ENCODE data around the gene ETS2. TPM values are rescaled to one million over a fixed set of nuclear protein-coding genes. Genes with fewer than 3 reads are reported as not detected.

The ETS2 gene
- total and polyA plus RNA-seq, 2 of the 4 experiments (the other 2 are of a cell fraction): 21.3 to 21.7 TPM

DNA sequence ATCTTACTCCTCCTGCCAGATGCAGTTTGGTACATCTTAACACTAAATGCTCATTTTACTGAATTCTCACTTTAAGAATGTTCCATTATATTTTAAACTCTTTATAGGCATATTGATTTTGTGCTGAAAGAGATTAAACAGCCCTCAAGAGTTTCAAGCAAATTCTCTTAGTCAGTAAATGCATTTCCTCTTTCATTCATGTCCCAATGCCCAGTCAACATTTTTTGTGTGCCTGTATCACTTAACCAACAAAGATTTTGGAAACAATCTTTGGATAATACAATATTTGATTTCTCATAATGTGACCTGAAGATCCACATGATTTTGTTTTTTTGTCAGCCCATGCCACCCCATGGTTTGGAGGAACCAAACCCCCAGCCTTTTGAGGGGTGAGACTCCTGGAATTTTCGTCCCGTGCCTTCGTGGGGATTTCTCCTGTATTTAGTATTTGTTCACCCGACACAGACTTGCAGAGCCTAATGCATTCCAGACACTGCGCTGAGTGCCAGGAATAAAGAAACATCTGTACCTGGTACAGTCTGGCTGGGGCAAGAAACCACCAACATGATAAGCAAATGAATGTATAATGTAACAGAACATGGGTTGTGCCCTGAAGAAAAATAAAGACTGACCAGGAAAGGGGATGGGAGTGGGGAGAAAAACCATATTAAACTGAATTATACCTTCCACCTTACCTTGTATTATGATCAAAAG is 47.1 kb upstream of the ETS2 start:
- Histone ChIP-seq H3K4ac (ENCODE audit: low read depth, low read length) (peak overlapping the region; percentile 88), H4K5ac (ENCODE audit: low read depth, low read length) (peak overlapping the region; percentile 76; the same call in 1 of the 2 replicates), H2AK5ac (ENCODE audit: low read depth, low read length) (peak overlapping the region; percentile 98), H3K27ac (ENCODE audit: insufficient read depth, low read length) (0 out of 2 replicates have a peak overlapping the region, but pooled peaks have one; percentile 4), H3K4me3 (ENCODE audit: insufficient read depth, low read depth, low read length) (no peak overlapping the region), H3K27me3 (ENCODE audit: control insufficient read depth, insufficient read depth, low read length) (no peaks in the 10 kb centered on the region), H3K23ac (ENCODE audit: low read depth, low read length) (peak overlapping the region; percentile 50; the same call in 1 of the 2 replicates), H3K18ac (ENCODE audit: low read depth, low read length) (peak overlapping the region; percentile 92; the same call in 1 of the 2 replicates), H3K36me3 (ENCODE audit: control insufficient read depth, insufficient read depth, low read length) (no peaks in the 10 kb centered on the region), H3K14ac (replicated peaks; ENCODE audit: low read depth, low read length) (peak overlapping the region; percentile 58), H4K91ac (ENCODE audit: insufficient read depth, low read depth, low read length) (peak overlapping the region; percentile 91), H2BK5ac (ENCODE audit: low read depth, low read length, poor library complexity, severe bottlenecking) (peak overlapping the region; percentile 76), H3K9ac (ENCODE audit: low read depth, low read length) (no peak overlapping the region), H4K8ac (ENCODE audit: low read depth in 2 of 2, low read length in 2 of 2) (peak overlapping the region; percentile 78 to 88), H3K79me1 (ENCODE audit: low read depth in 1 of 2, low read length in 2 of 2) (peaks cover 0 to 8% of the 10 kb centered on the region in 2 experiments; a peak in 1 of 4 replicates), H3K9me3 (ENCODE audit: control insufficient read depth, insufficient read depth, low read length) (no peaks in the 10 kb centered on the region), H2BK15ac (ENCODE audit: low read depth, low read length) (peak overlapping the region; percentile 97; the same call in 2 of the 3 replicates), H3K4me2 (ENCODE audit: low read depth, low read length) (no peak overlapping the region), H2BK120ac (ENCODE audit: low read depth, low read length) (peak overlapping the region; percentile 97), H3K56ac (ENCODE audit: extremely low read depth, insufficient read depth, low read length) (0 out of 2 replicates have a peak overlapping the region, but pooled peaks have one; percentile 27), H2AFZ (replicated peaks; ENCODE audit: low read length, poor library complexity) (peak overlapping the region; percentile 9), H2BK20ac (ENCODE audit: low read depth, low read length) (peak overlapping the region; percentile 77), H3K9me1 (ENCODE audit: insufficient read depth, low read length) (peaks cover 16% of the 10 kb centered on the region), H4K20me1 (ENCODE audit: insufficient read depth, low read length) (no peaks in the 10 kb centered on the region), H3K4me1 (ENCODE audit: control insufficient read depth, insufficient read depth, low read length) (peaks cover 23% of the 10 kb centered on the region), H2AK9ac (replicated peaks; ENCODE audit: low read depth, low read length, poor library complexity) (no peak overlapping the region)
- ChIA-PET CTCF (no interaction called here), POLR2A (ENCODE audit: unreplicated experiment) (no interaction called here)
- ATAC-seq (ENCODE audit: low read depth) (no peak), DNase-seq (no peak)
- intact Hi-C loops (cut with micrococcal nuclease) (no loop called here), in situ Hi-C loops (cut with MboI; ENCODE audit: low sequenced_read_pairs) (loop anchor here (10.0 kb wide), 1 partner anchor 46 kb away; the partner anchor contains the start of gene ETS2), dilution Hi-C loops (cut with HindIII; ENCODE audit: low sequenced_read_pairs, unreplicated experiment) (no loop called here)
- WGBS, 2 experiments (ENCODE audit: extremely low coverage in 2 of 2, insufficient read length in 1 of 2): no CpG with 5 or more reads among the region's 5 CpGs
- TF ChIP-seq CEBPB (IDR thresholded peaks at IDR 0.05; ENCODE audit: low read depth, low read length) (no peak), MAFK (IDR thresholded peaks at IDR 0.05; ENCODE audit: low read depth, low read length) (no peak), MAZ (IDR thresholded peaks at IDR 0.05; ENCODE audit: borderline replicate concordance, low read depth, low read length) (no peak), SMC3 (IDR thresholded peaks at IDR 0.05; ENCODE audit: low read depth, low read length) (no peak)
- no TSS peak for BruUV-seq (replicated peaks)

All from IMR-90 (cell line).